ENCODE measurements around the gene PIGQ. TPM values are rescaled to one million over a fixed set of nuclear protein-coding genes. Genes with fewer than 3 reads are reported as not detected.

The PIGQ gene
- total and polyA plus RNA-seq, 2 of the 4 experiments (the other 2 are of a cell fraction) = 5.9 to 36.8 TPM

GRCh38 chr16:577796-578195 is 8.0 kb downstream of the PIGQ start:
- peaks cover 17% of the 10 kb centered on the region; the same call in 1 of the 2 replicates for H3K36me3 ChIP-seq (ENCODE audit: control insufficient read depth, insufficient read depth, low read length)
- peaks cover 0 to 3% of the 10 kb centered on the region in 2 experiments; a peak in 1 of 4 replicates for H3K79me1 ChIP-seq (ENCODE audit: low read depth in 1 of 2, low read length in 2 of 2)
- no peak overlapping the region for H3K18ac ChIP-seq (ENCODE audit: low read depth, low read length)
- H3K27ac ChIP-seq (ENCODE audit: insufficient read depth, low read length) = no peak overlapping the region
- no peak overlapping the region for H2BK15ac ChIP-seq (ENCODE audit: low read depth, low read length)
- H3K9me1 ChIP-seq (ENCODE audit: insufficient read depth, low read length) = no peaks in the 10 kb centered on the region
- no peaks in the 10 kb centered on the region for H3K27me3 ChIP-seq (ENCODE audit: control insufficient read depth, insufficient read depth, low read length)
- H3K23ac ChIP-seq (ENCODE audit: low read depth, low read length) = no peak overlapping the region
- ATAC-seq (ENCODE audit: low read depth) (no peak), DNase-seq (no peak)
- no peak overlapping the region for H3K4me2 ChIP-seq (ENCODE audit: low read depth, low read length)
- H2BK20ac ChIP-seq (ENCODE audit: low read depth, low read length) = no peak overlapping the region
- no TSS peak for BruUV-seq (replicated peaks)
- ChIA-PET CTCF (no interaction called here), POLR2A (ENCODE audit: unreplicated experiment) (no interaction called here)
- H3K56ac ChIP-seq (ENCODE audit: extremely low read depth, insufficient read depth, low read length) = no peak overlapping the region
- H3K4me1 ChIP-seq (ENCODE audit: control insufficient read depth, insufficient read depth, low read length) = no peaks in the 10 kb centered on the region
- H3K4ac ChIP-seq (ENCODE audit: low read depth, low read length) = no peak overlapping the region
- no peak overlapping the region for H4K91ac ChIP-seq (ENCODE audit: insufficient read depth, low read depth, low read length)
- in situ Hi-C loops (cut with MboI; ENCODE audit: low sequenced_read_pairs) (no loop called here), dilution Hi-C loops (cut with HindIII; ENCODE audit: low sequenced_read_pairs, unreplicated experiment) (no loop called here), intact Hi-C loops (cut with micrococcal nuclease) (loop anchor here (2.0 kb wide), 1 partner anchor 83 kb away; no protein-coding TSS in a partner anchor)
- no peak overlapping the region for H3K14ac ChIP-seq (replicated peaks; ENCODE audit: low read depth, low read length)
- no peak overlapping the region for H4K5ac ChIP-seq (ENCODE audit: low read depth, low read length)
- H2AFZ ChIP-seq (replicated peaks; ENCODE audit: low read length, poor library complexity) = no peak overlapping the region
- H2BK120ac ChIP-seq (ENCODE audit: low read depth, low read length) = no peak overlapping the region
- no peak overlapping the region for H4K8ac ChIP-seq (ENCODE audit: low read depth in 2 of 2, low read length in 2 of 2)
- no peaks in the 10 kb centered on the region; the same call in 1 of the 2 replicates for H4K20me1 ChIP-seq (ENCODE audit: insufficient read depth, low read length)
- no peak overlapping the region for H2AK5ac ChIP-seq (ENCODE audit: low read depth, low read length)
- no peak overlapping the region for H3K9ac ChIP-seq (ENCODE audit: low read depth, low read length)
- no peaks in the 10 kb centered on the region for H3K9me3 ChIP-seq (ENCODE audit: control insufficient read depth, insufficient read depth, low read length)
- TF ChIP-seq NFE2L2 (IDR thresholded peaks at IDR 0.05; ENCODE audit: low read depth, low read length) (no peak), SMC3 (IDR thresholded peaks at IDR 0.05; ENCODE audit: low read depth, low read length) (no peak)
- H3K4me3 ChIP-seq (ENCODE audit: insufficient read depth, low read depth, low read length) = no peak overlapping the region
- 92% methylated on average over 7 of the region's 13 CpGs; no CpG with 5 or more reads in 1 of the 2 experiments for WGBS, 2 experiments (ENCODE audit: extremely low coverage in 2 of 2, insufficient read length in 1 of 2)
- H2BK5ac ChIP-seq (ENCODE audit: low read depth, low read length, poor library complexity, severe bottlenecking) = no peak overlapping the region
- H2AK9ac ChIP-seq (replicated peaks; ENCODE audit: low read depth, low read length, poor library complexity) = no peak overlapping the region

Measured in IMR-90 (cell line).